Liver (tissue), 9 donors: ENCODE results near the gene MON2. TPM values are rescaled to one million over a fixed set of nuclear protein-coding genes. Genes with fewer than 3 reads are reported as not detected.

ENCODE experiments used
- DNase-seq: peaks from one replicate; pipeline ENCODE4 v3.0.0-alpha.2; 2017; ENCODE audit warnings: low spot score
- H3K27ac ChIP-seq, 2 donors: one replicate each; pipeline ENCODE4 v1.7.0; 2013; ENCODE audit warnings: inconsistent platforms in 2 of 2, low read length in 2 of 2, control low read depth in 1 of 2, low read depth in 1 of 2, mild to moderate bottlenecking in 1 of 2
- H3K27me3 ChIP-seq, 4 donors: one replicate each; pipeline versions ENCODE4 v1.6.1 to v1.7.0; 2013; ENCODE audit warnings: low read length in 3 of 4, inconsistent platforms in 1 of 4, mild to moderate bottlenecking in 1 of 4, moderate library complexity in 1 of 4; ENCODE audit not compliant: control insufficient read depth in 4 of 4, insufficient read depth in 4 of 4
- H3K36me3 ChIP-seq, 4 donors: one replicate each; pipeline versions ENCODE4 v1.6.1 to v1.7.0; 2013; ENCODE audit warnings: low read length in 3 of 4, mild to moderate bottlenecking in 3 of 4, low read depth in 1 of 4, moderate library complexity in 1 of 4; ENCODE audit not compliant: control insufficient read depth in 4 of 4, insufficient read depth in 3 of 4
- H3K4me1 ChIP-seq, 4 donors: one replicate each; pipeline versions ENCODE4 v1.6.1 to v1.7.0; 2013; ENCODE audit warnings: low read length in 3 of 4, mild to moderate bottlenecking in 3 of 4, moderate library complexity in 1 of 4; ENCODE audit not compliant: control insufficient read depth in 4 of 4, insufficient read depth in 4 of 4
- H3K4me3 ChIP-seq, 3 donors: one replicate each; pipeline versions ENCODE4 v1.6.1 to v1.7.0; 2013; ENCODE audit warnings: low read length in 3 of 3, control low read depth in 1 of 3, low read depth in 1 of 3, mild to moderate bottlenecking in 1 of 3
- H3K9ac ChIP-seq, 2 donors: one replicate each; pipeline ENCODE4 v1.7.0; 2013; ENCODE audit warnings: low read length in 2 of 2, mild to moderate bottlenecking in 2 of 2, moderate library complexity in 2 of 2, control low read depth in 1 of 2, low read depth in 1 of 2
- H3K9me3 ChIP-seq, 4 donors: one replicate each; pipeline versions ENCODE4 v1.6.1 to v1.7.0; 2013; ENCODE audit warnings: low read length in 3 of 4; ENCODE audit not compliant: control insufficient read depth in 4 of 4
- ATF3 ChIP-seq: IDR thresholded peaks from 2 replicates; pipeline ENCODE4 v1.6.1; 2016; ENCODE audit warnings: antibody characterized with exemption
- GABPA ChIP-seq, 2 donors: IDR thresholded peaks in 1 of 2; conservative IDR thresholded peaks in 1 of 2; 2 replicates each; pipeline ENCODE4 v1.6.1; 2016; ENCODE audit warnings: antibody characterized with exemption in 2 of 2, mild to moderate bottlenecking in 1 of 2, moderate library complexity in 1 of 2
- JUND ChIP-seq, 2 donors: IDR thresholded peaks; 2 replicates each; pipeline ENCODE4 v1.6.1; 2016; ENCODE audit warnings: antibody characterized with exemption in 2 of 2
- MAX ChIP-seq: IDR thresholded peaks from 2 replicates; pipeline ENCODE4 v1.6.1; 2016; ENCODE audit warnings: antibody characterized with exemption
- NR2F2 ChIP-seq: IDR thresholded peaks from 2 replicates; pipeline ENCODE4 v1.6.1; 2016; ENCODE audit warnings: antibody characterized with exemption
- RXRA ChIP-seq, 2 donors: IDR thresholded peaks; 2 replicates each; pipeline ENCODE4 v1.6.1; 2017 to 2018; ENCODE audit warnings: antibody characterized with exemption in 2 of 2, mild to moderate bottlenecking in 1 of 2
- SP1 ChIP-seq: IDR thresholded peaks from 2 replicates; pipeline ENCODE4 v1.6.1; 2018; ENCODE audit warnings: antibody characterized with exemption, mild to moderate bottlenecking
- TAF1 ChIP-seq: conservative IDR thresholded peaks from 2 replicates; pipeline ENCODE4 v1.6.1; 2016; ENCODE audit warnings: antibody characterized with exemption, mild to moderate bottlenecking
- ZBTB33 ChIP-seq: IDR thresholded peaks from 2 replicates; pipeline ENCODE4 v1.6.1; 2016; ENCODE audit warnings: antibody characterized with exemption
- WGBS: extraction: QIAGEN DNeasy Blood & Tissue Kit; methylation state at CpG from one replicate; pipeline ENCODE4 v1.1.7; 2013; 5-methylcytosine and 5-hydroxymethylcytosine counted together
- polyA plus RNA-seq, 2 donors: library from polyadenylated mRNA; stranded (reverse) in 1 of 2; unstranded in 1 of 2; fragments of 200-250 nt in 1 of 2; fragments of >200 nt in 1 of 2; fragmentation: Nextera tagmentation in 1 of 2; extraction: Ambion mirVana in 1 of 2; gene quantifications; one replicate each; pipeline versions ENCODE4 v1.2.1 to v1.2.3, GENCODE V29; 2013 to 2015
- total RNA-seq, 2 donors: library from RNA; depleted of rRNA; stranded (reverse); fragments of >200 nt; gene quantifications; one replicate each; pipeline ENCODE4 v1.2.3, GENCODE V29; 2014
- TF ChIP-seq, protein P1 (sequence below): IDR thresholded peaks from 2 replicates; pipeline ENCODE4 v1.6.1; 2016; ENCODE audit warnings: antibody characterized with exemption, mild to moderate bottlenecking
- donor health status: healthy.
- donor health status: healthy.
- donor health status: healthy.
- donor health status: healthy.
- donor health status: healthy.

The MON2 gene
- total and polyA plus RNA-seq, 4 donors: 7.5 to 69.9 (median 25.8) TPM

- TF ChIP-seq, protein P1, sequence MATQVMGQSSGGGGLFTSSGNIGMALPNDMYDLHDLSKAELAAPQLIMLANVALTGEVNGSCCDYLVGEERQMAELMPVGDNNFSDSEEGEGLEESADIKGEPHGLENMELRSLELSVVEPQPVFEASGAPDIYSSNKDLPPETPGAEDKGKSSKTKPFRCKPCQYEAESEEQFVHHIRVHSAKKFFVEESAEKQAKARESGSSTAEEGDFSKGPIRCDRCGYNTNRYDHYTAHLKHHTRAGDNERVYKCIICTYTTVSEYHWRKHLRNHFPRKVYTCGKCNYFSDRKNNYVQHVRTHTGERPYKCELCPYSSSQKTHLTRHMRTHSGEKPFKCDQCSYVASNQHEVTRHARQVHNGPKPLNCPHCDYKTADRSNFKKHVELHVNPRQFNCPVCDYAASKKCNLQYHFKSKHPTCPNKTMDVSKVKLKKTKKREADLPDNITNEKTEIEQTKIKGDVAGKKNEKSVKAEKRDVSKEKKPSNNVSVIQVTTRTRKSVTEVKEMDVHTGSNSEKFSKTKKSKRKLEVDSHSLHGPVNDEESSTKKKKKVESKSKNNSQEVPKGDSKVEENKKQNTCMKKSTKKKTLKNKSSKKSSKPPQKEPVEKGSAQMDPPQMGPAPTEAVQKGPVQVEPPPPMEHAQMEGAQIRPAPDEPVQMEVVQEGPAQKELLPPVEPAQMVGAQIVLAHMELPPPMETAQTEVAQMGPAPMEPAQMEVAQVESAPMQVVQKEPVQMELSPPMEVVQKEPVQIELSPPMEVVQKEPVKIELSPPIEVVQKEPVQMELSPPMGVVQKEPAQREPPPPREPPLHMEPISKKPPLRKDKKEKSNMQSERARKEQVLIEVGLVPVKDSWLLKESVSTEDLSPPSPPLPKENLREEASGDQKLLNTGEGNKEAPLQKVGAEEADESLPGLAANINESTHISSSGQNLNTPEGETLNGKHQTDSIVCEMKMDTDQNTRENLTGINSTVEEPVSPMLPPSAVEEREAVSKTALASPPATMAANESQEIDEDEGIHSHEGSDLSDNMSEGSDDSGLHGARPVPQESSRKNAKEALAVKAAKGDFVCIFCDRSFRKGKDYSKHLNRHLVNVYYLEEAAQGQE: no peak
- TF ChIP-seq GABPA (IDR thresholded peaks at IDR 0.05 in 1 of 2, conservative IDR thresholded peaks at IDR 0.05 in 1 of 2) (no peak), NR2F2 (no peak), TAF1 (no peak), JUND (IDR thresholded peaks at IDR 0.05) (no peak)
These were observed 76.2 kb downstream of the MON2 start (continued) for GRCh38 chr12:62542814-62543213.

DNA sequence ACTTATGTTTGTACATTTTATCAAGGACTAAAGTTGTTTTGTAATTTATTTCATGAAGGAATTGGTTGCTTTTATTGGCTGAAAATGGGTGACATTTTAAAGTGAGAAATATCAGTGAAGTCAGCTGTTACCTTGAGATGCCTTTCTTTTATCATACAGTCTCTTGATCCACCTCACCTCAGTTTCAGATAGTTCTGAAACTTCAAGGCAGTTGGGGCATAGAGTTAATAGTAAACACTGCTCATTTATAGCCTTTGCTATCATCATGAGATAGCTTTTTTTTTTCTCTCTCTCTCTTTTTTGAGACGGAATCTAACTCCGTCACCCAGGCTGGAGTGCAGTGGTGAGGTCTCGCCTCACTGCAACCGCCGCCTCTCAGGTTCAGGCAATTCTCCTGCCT is 76.7 kb downstream of the MON2 start:
- Histone ChIP-seq H3K9me3 (no peaks in the 10 kb centered on the region), H3K27ac (no peak overlapping the region), H3K4me3 (no peak overlapping the region), H3K36me3 (peaks cover 7 to 31% (median 24%) of the 10 kb centered on the region in 4 donors), H3K27me3 (no peaks in the 10 kb centered on the region), H3K9ac (no peak overlapping the region), H3K4me1 (no peaks in the 10 kb centered on the region)
- 97% methylated on average over 5 of the region's 5 CpGs for WGBS
- TF ChIP-seq NR2F2 (no peak), ZBTB33 (no peak), MAX (no peak), ATF3 (no peak)
- TF ChIP-seq, protein P1: no peak
- no peak for DNase-seq

DNA sequence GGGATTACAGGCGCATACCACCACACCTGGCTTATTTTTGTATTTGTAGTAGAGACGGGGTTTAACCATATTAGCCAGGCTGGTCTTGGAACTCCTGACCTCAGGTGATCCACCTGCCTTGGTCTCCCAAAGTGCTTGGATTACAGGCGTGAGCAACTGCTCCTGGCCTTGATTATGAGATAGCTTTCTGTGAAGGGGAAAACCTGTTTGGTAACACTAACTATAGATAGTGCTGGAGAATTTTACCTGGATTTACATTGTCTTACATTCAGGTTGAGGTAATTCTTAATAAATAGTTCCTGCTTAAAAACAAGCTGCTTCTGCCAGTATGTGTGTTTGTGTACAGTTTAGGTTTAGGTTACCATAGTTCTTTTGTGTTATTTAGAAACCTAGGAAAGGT is 77.1 kb downstream of the MON2 start:
- peaks cover 7 to 30% (median 24%) of the 10 kb centered on the region in 4 donors for H3K36me3 ChIP-seq
- 80% methylated on average over 3 of the region's 3 CpGs for WGBS

More for the DNA sequence above, 77.1 kb downstream of the MON2 start:
- Histone ChIP-seq H3K27ac (no peak overlapping the region), H3K4me3 (no peak overlapping the region), H3K4me1 (no peaks in the 10 kb centered on the region), H3K9ac (no peak overlapping the region), H3K9me3 (no peaks in the 10 kb centered on the region), H3K27me3 (no peaks in the 10 kb centered on the region)
- DNase-seq: no peak
- TF ChIP-seq, protein P1: no peak
- TF ChIP-seq RXRA (IDR thresholded peaks at IDR 0.05): no peak
- no peak for TF ChIP-seq SP1
